ENCODE data around the gene PRMT7. TPM values are rescaled to one million over a fixed set of nuclear protein-coding genes. Genes with fewer than 3 reads are reported as not detected.

PRMT7 gene
- total RNA-seq, 2 experiments from 2014 or later: 80.4 to 85.1 TPM

DNA sequence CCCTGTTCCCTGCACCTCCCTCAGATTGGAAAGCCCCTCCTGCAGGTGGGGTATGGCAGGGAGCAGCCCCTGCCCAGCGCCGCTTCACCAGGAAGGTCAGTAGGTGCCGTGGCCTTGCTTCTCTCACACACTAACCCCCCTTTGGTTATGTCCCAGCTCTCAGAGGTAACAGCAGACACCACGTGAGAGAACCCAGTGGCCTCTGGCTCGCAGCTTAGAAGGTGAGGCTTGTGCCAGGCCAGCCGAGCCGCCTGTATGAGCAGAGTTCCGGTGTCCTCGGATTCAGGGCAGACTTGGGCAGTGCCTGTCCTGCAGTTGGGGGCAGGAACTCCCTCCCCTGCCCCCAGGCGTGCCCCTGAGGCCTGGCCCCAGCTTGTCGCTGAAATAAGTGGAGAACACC is 47.1 kb downstream of the PRMT7 start:
- Histone ChIP-seq H3K4me1 (ENCODE audit: insufficient read depth, low read length, poor library complexity, severe bottlenecking) (peaks cover 8% of the 10 kb centered on the region), H3K79me2 (ENCODE audit: insufficient read depth, low read depth, low read length) (no peaks in the 10 kb centered on the region), H3K36me3 (ENCODE audit: insufficient read depth, low read length) (peaks cover 70% of the 10 kb centered on the region), H3K9me3 (ENCODE audit: low read length) (no peaks in the 10 kb centered on the region), H3K9me2 (ENCODE audit: insufficient read depth, low read length) (no peaks in the 10 kb centered on the region), H2AFZ (ENCODE audit: low read length) (no peak overlapping the region), H3K4me3 (ENCODE audit: low read depth, low read length, poor library complexity, severe bottlenecking) (no peak overlapping the region), H4K20me1 (ENCODE audit: insufficient read depth, low read length) (no peaks in the 10 kb centered on the region), H3K27ac (ENCODE audit: low read depth, low read length, poor library complexity, severe bottlenecking) (no peak overlapping the region), H3K4me2 (ENCODE audit: low read length) (no peak overlapping the region)
- ChIA-PET CTCF (ENCODE audit: unreplicated experiment) (no interaction called here), POLR2A (no interaction called here)
- DNase-seq (ENCODE audit: low spot score): no peak
- TF ChIP-seq, protein P1, sequence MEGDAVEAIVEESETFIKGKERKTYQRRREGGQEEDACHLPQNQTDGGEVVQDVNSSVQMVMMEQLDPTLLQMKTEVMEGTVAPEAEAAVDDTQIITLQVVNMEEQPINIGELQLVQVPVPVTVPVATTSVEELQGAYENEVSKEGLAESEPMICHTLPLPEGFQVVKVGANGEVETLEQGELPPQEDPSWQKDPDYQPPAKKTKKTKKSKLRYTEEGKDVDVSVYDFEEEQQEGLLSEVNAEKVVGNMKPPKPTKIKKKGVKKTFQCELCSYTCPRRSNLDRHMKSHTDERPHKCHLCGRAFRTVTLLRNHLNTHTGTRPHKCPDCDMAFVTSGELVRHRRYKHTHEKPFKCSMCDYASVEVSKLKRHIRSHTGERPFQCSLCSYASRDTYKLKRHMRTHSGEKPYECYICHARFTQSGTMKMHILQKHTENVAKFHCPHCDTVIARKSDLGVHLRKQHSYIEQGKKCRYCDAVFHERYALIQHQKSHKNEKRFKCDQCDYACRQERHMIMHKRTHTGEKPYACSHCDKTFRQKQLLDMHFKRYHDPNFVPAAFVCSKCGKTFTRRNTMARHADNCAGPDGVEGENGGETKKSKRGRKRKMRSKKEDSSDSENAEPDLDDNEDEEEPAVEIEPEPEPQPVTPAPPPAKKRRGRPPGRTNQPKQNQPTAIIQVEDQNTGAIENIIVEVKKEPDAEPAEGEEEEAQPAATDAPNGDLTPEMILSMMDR (conservative IDR thresholded peaks at IDR 0.05; ENCODE audit: low read length): no peak
- TF ChIP-seq EZH2phosphoT487 (IDR thresholded peaks at IDR 0.05; ENCODE audit: borderline replicate concordance, low read depth, low read length): no peak
- BruUV-seq (replicated peaks): no TSS peak
- intact Hi-C loops (cut with micrococcal nuclease; ENCODE audit: unreplicated experiment): no loop called here

DNA sequence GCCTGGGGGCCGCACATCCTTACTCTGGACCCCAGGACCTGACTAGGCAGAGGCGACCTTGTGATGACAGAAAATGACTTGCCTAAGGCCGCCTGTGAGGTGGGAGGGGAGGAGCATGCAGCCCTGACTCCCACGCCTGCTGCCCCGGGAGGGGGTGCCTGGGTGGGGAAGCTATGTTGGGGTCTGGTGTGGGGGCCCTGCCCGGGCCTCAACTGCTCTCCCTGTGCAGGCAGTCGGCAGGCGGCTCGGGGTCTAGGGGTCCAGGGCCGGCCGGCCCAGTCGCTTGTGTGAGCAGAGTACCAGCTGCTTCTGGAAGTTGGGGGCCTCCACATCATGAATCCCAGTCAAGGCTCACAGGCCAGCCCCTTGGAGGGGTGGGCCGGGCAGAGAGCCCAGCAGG is 48.1 kb downstream of the PRMT7 start:
- H3K4me1 ChIP-seq (ENCODE audit: insufficient read depth, low read length, poor library complexity, severe bottlenecking): peaks cover 8% of the 10 kb centered on the region
- H3K9me2 ChIP-seq (ENCODE audit: insufficient read depth, low read length): no peaks in the 10 kb centered on the region
- BruUV-seq (replicated peaks): no TSS peak
- no peak overlapping the region for H2AFZ ChIP-seq (ENCODE audit: low read length)
- CTCF ChIA-PET (ENCODE audit: unreplicated experiment): no interaction called here
- no peak for DNase-seq (ENCODE audit: low spot score)
- no peak overlapping the region for H3K27ac ChIP-seq (ENCODE audit: low read depth, low read length, poor library complexity, severe bottlenecking)
- no peaks in the 10 kb centered on the region for H3K9me3 ChIP-seq (ENCODE audit: low read length)
- no peak overlapping the region for H3K4me2 ChIP-seq (ENCODE audit: low read length)
- no peak for TF ChIP-seq EZH2phosphoT487 (IDR thresholded peaks at IDR 0.05; ENCODE audit: borderline replicate concordance, low read depth, low read length)
- TF ChIP-seq, protein P1 (conservative IDR thresholded peaks at IDR 0.05; ENCODE audit: low read length): no peak
- H3K79me2 ChIP-seq (ENCODE audit: insufficient read depth, low read depth, low read length): no peaks in the 10 kb centered on the region
- no peak overlapping the region for H3K4me3 ChIP-seq (ENCODE audit: low read depth, low read length, poor library complexity, severe bottlenecking)
- H4K20me1 ChIP-seq (ENCODE audit: insufficient read depth, low read length): no peaks in the 10 kb centered on the region
- H3K36me3 ChIP-seq (ENCODE audit: insufficient read depth, low read length): peaks cover 61% of the 10 kb centered on the region
- intact Hi-C loops (cut with micrococcal nuclease; ENCODE audit: unreplicated experiment): no loop called here
- POLR2A ChIA-PET: no interaction called here

DNA sequence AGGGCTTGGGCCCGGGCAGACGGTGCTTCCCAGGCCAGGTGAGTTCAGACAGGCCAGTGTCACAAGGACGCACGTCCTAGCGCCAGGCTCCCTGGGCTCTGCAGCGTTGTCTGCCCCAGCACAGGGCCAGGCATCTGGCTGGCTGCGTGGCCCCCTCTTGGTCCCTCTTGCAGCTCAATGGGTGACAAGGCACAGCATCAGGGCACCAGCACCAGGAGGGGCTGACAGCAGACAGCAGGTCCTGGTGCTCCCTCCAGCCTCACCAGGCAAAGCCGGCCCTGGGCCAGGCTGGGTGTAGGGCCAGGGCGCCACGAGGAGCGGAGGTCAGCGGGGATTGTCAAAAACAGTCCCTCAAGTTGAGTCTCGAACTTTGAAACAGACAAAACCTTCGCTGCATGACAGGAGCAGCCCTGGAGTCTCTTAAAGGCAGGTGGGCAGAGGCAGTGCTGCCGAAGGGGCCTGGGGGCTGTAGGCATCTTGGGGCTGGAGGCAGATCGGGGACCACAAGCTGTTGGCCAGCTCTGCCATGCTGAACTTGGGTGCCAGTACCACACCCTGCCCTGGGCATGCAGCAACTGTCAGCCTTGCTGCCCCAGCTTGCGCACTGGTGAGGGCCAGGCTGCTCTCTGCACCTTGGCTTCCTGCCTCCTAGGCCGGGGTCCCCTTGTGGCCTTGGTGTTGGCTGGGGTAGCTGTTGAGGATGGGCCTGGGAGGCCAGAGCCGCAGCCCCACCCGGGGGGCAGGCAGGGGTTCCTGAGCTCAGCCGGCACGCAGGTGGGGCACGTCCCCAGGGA is 48.8 kb downstream of the PRMT7 start:
- H3K4me3 ChIP-seq (ENCODE audit: low read depth, low read length, poor library complexity, severe bottlenecking): no peak overlapping the region
- no peaks in the 10 kb centered on the region for H3K79me2 ChIP-seq (ENCODE audit: insufficient read depth, low read depth, low read length)
- H3K36me3 ChIP-seq (ENCODE audit: insufficient read depth, low read length): peaks cover 56% of the 10 kb centered on the region
- TF ChIP-seq, protein P1 (conservative IDR thresholded peaks at IDR 0.05; ENCODE audit: low read length): no peak
- no peak for TF ChIP-seq EZH2phosphoT487 (IDR thresholded peaks at IDR 0.05; ENCODE audit: borderline replicate concordance, low read depth, low read length)
- H3K9me3 ChIP-seq (ENCODE audit: low read length): no peaks in the 10 kb centered on the region
- peaks cover 8% of the 10 kb centered on the region for H3K4me1 ChIP-seq (ENCODE audit: insufficient read depth, low read length, poor library complexity, severe bottlenecking)
- H2AFZ ChIP-seq (ENCODE audit: low read length): no peak overlapping the region
- BruUV-seq (replicated peaks): no TSS peak
- H3K27ac ChIP-seq (ENCODE audit: low read depth, low read length, poor library complexity, severe bottlenecking): no peak overlapping the region
- DNase-seq (ENCODE audit: low spot score): no peak
- CTCF ChIA-PET (ENCODE audit: unreplicated experiment): no interaction called here
- no peaks in the 10 kb centered on the region for H3K9me2 ChIP-seq (ENCODE audit: insufficient read depth, low read length)
- intact Hi-C loops (cut with micrococcal nuclease; ENCODE audit: unreplicated experiment): no loop called here
- H4K20me1 ChIP-seq (ENCODE audit: insufficient read depth, low read length): no peaks in the 10 kb centered on the region
- no peak overlapping the region for H3K4me2 ChIP-seq (ENCODE audit: low read length)
- POLR2A ChIA-PET: no interaction called here

Measured in OCI-LY7 (cell line).